Measurements from ENCODE around the gene SPTBN1. TPM values are rescaled to one million over a fixed set of nuclear protein-coding genes. Genes with fewer than 3 reads are reported as not detected.

The SPTBN1 gene
- total and polyA plus RNA-seq, 5 donors, result 141 to 348 (median 331) TPM

DNA sequence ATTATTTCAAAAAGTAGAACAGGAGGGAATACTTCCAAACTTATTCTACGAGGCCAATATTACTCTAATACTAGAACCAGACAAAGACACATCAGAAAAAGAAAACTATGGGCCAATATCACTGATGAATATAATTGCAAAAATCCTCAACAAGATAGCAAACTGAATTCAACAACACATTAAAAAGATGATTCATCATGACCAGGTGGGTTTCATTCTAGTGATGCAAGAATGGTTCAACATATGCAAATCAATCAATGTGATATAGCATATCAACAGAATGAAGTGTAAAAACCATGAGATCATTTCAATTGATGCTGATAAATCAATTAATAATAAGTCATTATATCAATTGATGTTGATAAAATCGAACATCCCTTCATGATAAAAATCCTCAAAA is 244.9 kb downstream of the SPTBN1 start:
- no peaks in the 10 kb centered on the region for H3K4me1 ChIP-seq (ENCODE audit: control insufficient read depth, insufficient read depth, low read length)
- WGBS, result 88% methylated on average over 2 of the region's 2 CpGs
- intact Hi-C loops (cut with DNase I), result loop anchor here in 3 of 4 donors (10.0 kb wide), 5 partner anchors 176 to 596 kb away; partner anchors contain the start of gene ACYP2 (in 1 of the 3)
- DNase-seq (no peak), ATAC-seq (no peak)
- H3K27me3 ChIP-seq (ENCODE audit: control insufficient read depth, insufficient read depth), result no peaks in the 10 kb centered on the region
- no peaks in the 10 kb centered on the region for H3K9me3 ChIP-seq (ENCODE audit: control insufficient read depth, low read length)
- H3K4me3 ChIP-seq (ENCODE audit: low read length), result no peak overlapping the region
- no peak overlapping the region for H3K27ac ChIP-seq (ENCODE audit: low read length)

GRCh38 chr2:54704238-54704637 is 248.1 kb downstream of the SPTBN1 start:
- H3K4me1 ChIP-seq (ENCODE audit: control insufficient read depth, insufficient read depth, low read length), result no peaks in the 10 kb centered on the region
- intact Hi-C loops (cut with DNase I), result loop anchor here in 3 of 4 donors (10.0 kb wide), 5 partner anchors 179 to 599 kb away; partner anchors contain the start of gene ACYP2 (in 1 of the 3)
- no peaks in the 10 kb centered on the region for H3K27me3 ChIP-seq (ENCODE audit: control insufficient read depth, insufficient read depth)
- H3K9me3 ChIP-seq (ENCODE audit: control insufficient read depth, low read length), result no peaks in the 10 kb centered on the region
- DNase-seq (no peak), ATAC-seq (peak in 1 of 2 donors; percentile 14)
- 68% methylated on average over 1 of the region's 1 CpG for WGBS
- no peak overlapping the region for H3K4me3 ChIP-seq (ENCODE audit: low read length)
- H3K27ac ChIP-seq (ENCODE audit: low read length), result no peak overlapping the region

GRCh38 chr2:54704688-54705605 is 248.8 kb downstream of the SPTBN1 start:
- 4% methylated on average over 3 of the region's 3 CpGs for WGBS

GRCh38 chr2:54706622-54707021 is 250.5 kb downstream of the SPTBN1 start:
- Histone ChIP-seq H3K27ac (ENCODE audit: low read length) (no peak overlapping the region), H3K27me3 (ENCODE audit: control insufficient read depth, insufficient read depth) (no peaks in the 10 kb centered on the region), H3K9me3 (ENCODE audit: control insufficient read depth, low read length) (no peaks in the 10 kb centered on the region), H3K4me1 (ENCODE audit: control insufficient read depth, insufficient read depth, low read length) (no peaks in the 10 kb centered on the region), H3K4me3 (ENCODE audit: low read length) (no peak overlapping the region)
- ATAC-seq (no peak), DNase-seq (no peak)
- intact Hi-C loops (cut with DNase I), result loop anchor here in 3 of 4 donors (10.0 kb wide), 5 partner anchors 182 to 602 kb away; partner anchors contain the start of gene ACYP2 (in 1 of the 3)
- WGBS, result 91% methylated on average over 1 of the region's 1 CpG

More at GRCh38 chr2:54704688-54705605, 248.8 kb downstream of the SPTBN1 start:
- no peaks in the 10 kb centered on the region for H3K27me3 ChIP-seq (ENCODE audit: control insufficient read depth, insufficient read depth)
- H3K4me1 ChIP-seq (ENCODE audit: control insufficient read depth, insufficient read depth, low read length), result no peaks in the 10 kb centered on the region
- intact Hi-C loops (cut with DNase I), result loop anchor here in 3 of 4 donors (10.0 kb wide), 5 partner anchors 180 to 600 kb away; partner anchors contain the start of gene ACYP2 (in 1 of the 3)
- ATAC-seq (peak; percentile 57 to 69), DNase-seq (no peak)
- no peaks in the 10 kb centered on the region for H3K9me3 ChIP-seq (ENCODE audit: control insufficient read depth, low read length)
- H3K27ac ChIP-seq (ENCODE audit: low read length), result no peak overlapping the region
- no peak overlapping the region for H3K4me3 ChIP-seq (ENCODE audit: low read length)

- no peaks in the 10 kb centered on the region for H3K27me3 ChIP-seq (ENCODE audit: control insufficient read depth, insufficient read depth)
- WGBS, result 19% methylated on average over 35 of the region's 35 CpGs
- no peaks in the 10 kb centered on the region for H3K4me1 ChIP-seq (ENCODE audit: control insufficient read depth, insufficient read depth, low read length)
- DNase-seq, result peak; percentile 47 to 82 (median 73)
- intact Hi-C loops (cut with DNase I), result loop anchor here in 3 of 4 donors (10.0 kb wide), 5 partner anchors 184 to 604 kb away; partner anchors contain the start of gene ACYP2 (in 1 of the 3)
- no peaks in the 10 kb centered on the region for H3K9me3 ChIP-seq (ENCODE audit: control insufficient read depth, low read length)
- ATAC-seq, result peak; percentile 84 to 88
- H3K27ac ChIP-seq (ENCODE audit: low read length), result no peak overlapping the region
- peak overlapping the region; percentile 13 for H3K4me3 ChIP-seq (ENCODE audit: low read length)
Measured at GRCh38 chr2:54708584-54709335, 252.6 kb downstream of the SPTBN1 start.

DNA sequence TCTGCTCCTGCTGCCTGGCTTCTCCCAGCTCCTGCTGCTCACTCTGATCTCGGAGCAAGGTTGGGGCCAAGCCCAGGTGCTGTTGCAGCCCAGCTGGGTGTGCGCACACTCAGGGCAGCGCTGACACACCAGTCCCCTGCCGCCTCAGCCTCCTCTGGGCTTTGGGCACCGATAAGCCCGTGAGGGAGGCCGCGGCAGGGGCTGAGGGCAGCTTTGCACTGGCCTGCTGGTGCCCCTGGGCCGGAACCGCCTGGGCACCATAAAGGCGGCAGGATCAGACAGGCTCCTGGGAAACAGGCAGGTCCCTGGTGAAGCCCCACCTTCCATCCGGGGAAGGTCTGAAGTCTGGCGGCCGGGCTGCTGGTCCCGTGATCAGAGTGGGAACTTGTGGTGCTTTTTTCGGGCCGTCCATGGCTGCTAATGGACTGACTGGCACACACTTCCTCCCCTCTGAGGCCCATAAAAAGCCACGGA is 253.2 kb downstream of the SPTBN1 start:
- 36% methylated on average over 18 of the region's 18 CpGs for WGBS
- Histone ChIP-seq H3K4me1 (ENCODE audit: control insufficient read depth, insufficient read depth, low read length) (no peaks in the 10 kb centered on the region), H3K27me3 (ENCODE audit: control insufficient read depth, insufficient read depth) (no peaks in the 10 kb centered on the region), H3K9me3 (ENCODE audit: control insufficient read depth, low read length) (no peaks in the 10 kb centered on the region), H3K4me3 (ENCODE audit: low read length) (peak overlapping the region; percentile 13), H3K27ac (ENCODE audit: low read length) (no peak overlapping the region)
- intact Hi-C loops (cut with DNase I), result loop anchor here in 3 of 4 donors (10.0 kb wide), 5 partner anchors 185 to 605 kb away; partner anchors contain the start of gene ACYP2 (in 1 of the 3)
- ATAC-seq (peak; percentile 63 to 65), DNase-seq (peak in 2 of 3 donors; percentile 65 to 66)

- Histone ChIP-seq H3K9me3 (ENCODE audit: control insufficient read depth, low read length) (no peaks in the 10 kb centered on the region), H3K4me1 (ENCODE audit: control insufficient read depth, insufficient read depth, low read length) (no peaks in the 10 kb centered on the region), H3K27ac (ENCODE audit: low read length) (no peak overlapping the region), H3K27me3 (ENCODE audit: control insufficient read depth, insufficient read depth) (no peaks in the 10 kb centered on the region), H3K4me3 (ENCODE audit: low read length) (no peak overlapping the region)
- ATAC-seq (peak in 1 of 2 donors; percentile 17), DNase-seq (peak in 1 of 3 donors; percentile 37)
- WGBS, result 94% methylated on average over 10 of the region's 10 CpGs
- intact Hi-C loops (cut with DNase I), result no loop called here
Measured at GRCh38 chr2:54710216-54710615, 254.1 kb downstream of the SPTBN1 start.

DNA sequence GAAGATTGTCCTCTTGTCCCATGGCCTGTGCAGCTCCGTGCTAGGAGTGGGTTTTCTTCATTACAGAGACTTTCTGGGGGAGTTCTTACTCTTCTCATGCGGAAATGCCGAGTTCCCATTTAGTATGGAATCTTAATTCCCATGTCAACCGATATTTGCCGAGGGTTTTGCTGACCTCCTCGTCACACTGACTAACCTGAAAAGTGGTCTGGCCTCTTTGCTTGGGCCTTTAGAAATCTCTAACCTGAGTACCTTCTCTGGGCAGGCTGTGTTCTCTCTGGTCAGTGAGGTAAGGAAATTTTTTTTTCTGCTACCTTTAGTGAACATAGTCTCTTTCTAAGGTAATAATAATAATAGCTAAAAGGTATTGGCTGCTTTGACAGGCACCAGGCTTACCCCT is 256.4 kb downstream of the SPTBN1 start:
- H3K4me1 ChIP-seq (ENCODE audit: control insufficient read depth, insufficient read depth, low read length), result no peaks in the 10 kb centered on the region

GRCh38 chr2:54714996-54715395 is 258.9 kb downstream of the SPTBN1 start:
- H3K9me3 ChIP-seq (ENCODE audit: control insufficient read depth, low read length), result no peaks in the 10 kb centered on the region
- no peaks in the 10 kb centered on the region for H3K27me3 ChIP-seq (ENCODE audit: control insufficient read depth, insufficient read depth)
- 61% methylated on average over 4 of the region's 4 CpGs for WGBS
- ATAC-seq, result no peak
- H3K27ac ChIP-seq (ENCODE audit: low read length), result no peak overlapping the region
- intact Hi-C loops (cut with DNase I), result no loop called here
- no peaks in the 10 kb centered on the region for H3K4me1 ChIP-seq (ENCODE audit: control insufficient read depth, insufficient read depth, low read length)
- DNase-seq, result no peak
- no peak overlapping the region for H3K4me3 ChIP-seq (ENCODE audit: low read length)

More for the DNA sequence above, 256.4 kb downstream of the SPTBN1 start:
- DNase-seq (no peak), ATAC-seq (no peak)
- intact Hi-C loops (cut with DNase I), result no loop called here
- H3K9me3 ChIP-seq (ENCODE audit: control insufficient read depth, low read length), result no peaks in the 10 kb centered on the region
- no peak overlapping the region for H3K4me3 ChIP-seq (ENCODE audit: low read length)
- no peak overlapping the region for H3K27ac ChIP-seq (ENCODE audit: low read length)
- WGBS, result 95% methylated on average over 6 of the region's 6 CpGs
- no peaks in the 10 kb centered on the region for H3K27me3 ChIP-seq (ENCODE audit: control insufficient read depth, insufficient read depth)

DNA sequence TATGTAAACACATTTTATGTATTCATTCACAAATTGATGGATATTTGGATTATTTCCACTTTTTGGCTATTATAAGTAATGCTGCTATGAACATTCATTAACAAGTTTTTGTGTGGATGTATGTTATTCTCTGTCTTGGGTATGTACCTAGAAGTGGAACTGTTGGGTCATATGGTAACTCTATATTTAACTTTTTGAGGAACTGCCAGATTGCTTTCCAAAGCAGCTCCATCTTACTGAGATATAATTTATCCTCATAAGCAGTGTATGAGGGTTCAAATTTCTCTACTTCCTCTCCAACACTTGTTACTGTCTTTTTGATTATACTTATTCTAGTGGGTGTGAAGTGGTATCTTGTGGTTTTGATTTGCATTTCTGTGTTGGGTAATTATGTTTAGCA is 260.2 kb downstream of the SPTBN1 start:
- ATAC-seq (no peak), DNase-seq (no peak)
- Histone ChIP-seq H3K9me3 (ENCODE audit: control insufficient read depth, low read length) (no peaks in the 10 kb centered on the region), H3K27ac (ENCODE audit: low read length) (no peak overlapping the region), H3K4me1 (ENCODE audit: control insufficient read depth, insufficient read depth, low read length) (no peaks in the 10 kb centered on the region), H3K27me3 (ENCODE audit: control insufficient read depth, insufficient read depth) (no peaks in the 10 kb centered on the region), H3K4me3 (ENCODE audit: low read length) (no peak overlapping the region)
- intact Hi-C loops (cut with DNase I), result no loop called here
